HEK293 (cell line): ENCODE measurements around the gene NUDT5.
A peak's percentile ranks its signal among the peaks of the same experiment; 100 is the strongest.

Source experiments
- ELK4 ChIP-seq: IDR thresholded peaks from 2 replicates; pipeline ENCODE4 v1.6.1; 2011; ENCODE audit warnings: mild to moderate bottlenecking, low read depth, low read length, borderline replicate concordance
- GFI1B ChIP-seq: fragments of 450-650 bp; formaldehyde crosslinking; IDR thresholded peaks from 2 replicates; pipeline ENCODE4 v1.5.1; 2016; ENCODE audit warnings: missing biosample characterization, missing genetic modification characterization
- KLF10 ChIP-seq: fragments of 450-650 bp; IDR thresholded peaks from 2 replicates; pipeline ENCODE4 v1.5.1; 2018; ENCODE audit warnings: missing biosample characterization, mild to moderate bottlenecking, missing genetic modification characterization
- KLF17 ChIP-seq: fragments of 450-650 bp; formaldehyde crosslinking; IDR thresholded peaks from 2 replicates; pipeline ENCODE4 v1.5.1; 2016; ENCODE audit warnings: missing biosample characterization, missing genetic modification characterization
- KLF8 ChIP-seq: fragments of 450-650 bp; formaldehyde crosslinking; IDR thresholded peaks from 2 replicates; pipeline ENCODE4 v1.5.1; 2016; ENCODE audit warnings: missing biosample characterization, missing genetic modification characterization
- MYNN ChIP-seq: fragments of 450-650 bp; formaldehyde crosslinking; IDR thresholded peaks from 2 replicates; pipeline ENCODE4 v1.5.1; 2016; ENCODE audit warnings: missing biosample characterization, missing genetic modification characterization, borderline replicate concordance
- MZF1 ChIP-seq: fragments of 450-650 bp; formaldehyde crosslinking; IDR thresholded peaks from 2 replicates; pipeline ENCODE4 v1.5.1; 2017; ENCODE audit warnings: missing biosample characterization, missing genetic modification characterization, borderline replicate concordance
- PRDM1 ChIP-seq: fragments of 450-650 bp; formaldehyde crosslinking; IDR thresholded peaks from 2 replicates; pipeline ENCODE4; 2016; ENCODE audit warnings: missing biosample characterization, missing genetic modification characterization
- PRDM10 ChIP-seq: fragments of 450-650 bp; formaldehyde crosslinking; IDR thresholded peaks from 2 replicates; pipeline ENCODE4 v1.5.1; 2016; ENCODE audit warnings: missing biosample characterization, missing genetic modification characterization
- TRIM28 ChIP-seq: IDR thresholded peaks from 2 replicates; pipeline ENCODE4 v1.6.1; 2011; ENCODE audit warnings: low read length, control low read depth, borderline replicate concordance
- ZBTB1 ChIP-seq: fragments of 450-650 bp; formaldehyde crosslinking; IDR thresholded peaks from 2 replicates; pipeline ENCODE4 v1.5.1; 2016; ENCODE audit warnings: missing biosample characterization, missing genetic modification characterization
- ZEB2 ChIP-seq: fragments of 450-650 bp; formaldehyde crosslinking; IDR thresholded peaks from 2 replicates; pipeline ENCODE4 v1.5.1; 2016; ENCODE audit warnings: missing biosample characterization, missing genetic modification characterization
- ZFHX2 ChIP-seq: fragments of 450-650 bp; formaldehyde crosslinking; conservative IDR thresholded peaks from 2 replicates; pipeline ENCODE4 v1.5.1; 2016; ENCODE audit warnings: missing biosample characterization, missing genetic modification characterization
- ZFP37 ChIP-seq: fragments of 450-650 bp; formaldehyde crosslinking; IDR thresholded peaks from 2 replicates; pipeline ENCODE4 v1.5.1; 2016; ENCODE audit warnings: missing biosample characterization, missing genetic modification characterization
- ZIC2 ChIP-seq: fragments of 450-650 bp; formaldehyde crosslinking; IDR thresholded peaks from 2 replicates; pipeline ENCODE4 v1.5.1; 2016; ENCODE audit warnings: missing biosample characterization, missing genetic modification characterization
- ZNF112 ChIP-seq: fragments of 450-650 bp; formaldehyde crosslinking; IDR thresholded peaks from 2 replicates; pipeline ENCODE4 v1.5.0; 2017; ENCODE audit warnings: missing biosample characterization, missing genetic modification characterization
- ZNF169 ChIP-seq: fragments of 450-650 bp; formaldehyde crosslinking; IDR thresholded peaks from 2 replicates; pipeline ENCODE4 v1.5.1; 2016; ENCODE audit warnings: missing biosample characterization, missing genetic modification characterization
- ZNF324 ChIP-seq: fragments of 450-650 bp; formaldehyde crosslinking; IDR thresholded peaks from 2 replicates; pipeline ENCODE4 v1.5.1; 2016; ENCODE audit warnings: missing biosample characterization, missing genetic modification characterization
- ZNF518A ChIP-seq: fragments of 450-650 bp; formaldehyde crosslinking; conservative IDR thresholded peaks from 2 replicates; pipeline ENCODE4 v1.5.1; 2016; ENCODE audit warnings: low read depth, missing biosample characterization, missing genetic modification characterization
- ZNF623 ChIP-seq: fragments of 450-650 bp; formaldehyde crosslinking; IDR thresholded peaks from 2 replicates; pipeline ENCODE4 v1.5.1; 2016; ENCODE audit warnings: missing biosample characterization, missing genetic modification characterization
- ZNF624 ChIP-seq: fragments of 450-650 bp; formaldehyde crosslinking; IDR thresholded peaks from 2 replicates; pipeline ENCODE4 v1.5.1; 2017; ENCODE audit warnings: missing biosample characterization, missing genetic modification characterization
- ZNF76 ChIP-seq: fragments of 450-650 bp; formaldehyde crosslinking; IDR thresholded peaks from 2 replicates; pipeline ENCODE4; 2016; ENCODE audit warnings: low read depth, missing biosample characterization, missing genetic modification characterization, borderline replicate concordance
- ZNF792 ChIP-seq: fragments of 450-650 bp; formaldehyde crosslinking; IDR thresholded peaks from 2 replicates; pipeline ENCODE4 v1.5.1; 2016; ENCODE audit warnings: missing biosample characterization, missing genetic modification characterization
- ZNF843 ChIP-seq: fragments of 450-650 bp; formaldehyde crosslinking; IDR thresholded peaks from 2 replicates; pipeline ENCODE4 v1.5.1; 2016; ENCODE audit warnings: missing biosample characterization, missing genetic modification characterization
- ZSCAN5A ChIP-seq: fragments of 450-650 bp; formaldehyde crosslinking; IDR thresholded peaks from 2 replicates; pipeline ENCODE4 v1.5.1; 2016; ENCODE audit warnings: missing biosample characterization, missing genetic modification characterization

The NUDT5 gene

GRCh38 chr10:12195603-12196506, at the start of gene NUDT5, which contains the start of gene CDC123 (continued):
- TF ChIP-seq ZNF112 (tag by site-specific recombination), result no peak
- peak; percentile 63; the same call in 1 of the 2 replicates for TF ChIP-seq TRIM28
- peak; percentile 81 for TF ChIP-seq ZFP37 (tag by site-specific recombination)
- no peak for TF ChIP-seq ZNF169 (tag by site-specific recombination)
- peak; percentile 38; the same call in 1 of the 2 replicates for TF ChIP-seq ZNF76
- peak; percentile 77; the same call in 1 of the 2 replicates for TF ChIP-seq ZNF324 (tag by site-specific recombination)
- TF ChIP-seq ZBTB1 (tag by site-specific recombination), result no peak
- TF ChIP-seq ZIC2 (tag by site-specific recombination), result peak; percentile 48
- TF ChIP-seq KLF17, result peak; percentile 81
- peak; percentile 26; the same call in 1 of the 2 replicates for TF ChIP-seq ZFHX2 (tag by site-specific recombination)
- TF ChIP-seq KLF8 (tag by site-specific recombination), result peak; percentile 85
- no peak for TF ChIP-seq ZNF624 (tag by site-specific recombination)
- peak; percentile 26; the same call in 1 of the 2 replicates for TF ChIP-seq ZNF843 (tag by site-specific recombination)
- TF ChIP-seq ZNF518A, result peak; percentile 100
- peak; percentile 65 for TF ChIP-seq KLF10
- TF ChIP-seq MYNN (tag by site-specific recombination), result no peak
- TF ChIP-seq ZSCAN5A, result peak; percentile 90
- TF ChIP-seq PRDM1 (tag by site-specific recombination), result peak; percentile 45; the same call in 1 of the 2 replicates
- peak; percentile 93 for TF ChIP-seq ZEB2
- peak; percentile 81 for TF ChIP-seq PRDM10
- TF ChIP-seq GFI1B (tag by site-specific recombination), result no peak
- TF ChIP-seq MZF1 (tag by site-specific recombination), result 0 out of 2 replicates have a peak, but pooled peaks have one; percentile 67
- no peak for TF ChIP-seq ZNF792 (tag by site-specific recombination)
- TF ChIP-seq ZNF623 (tag by site-specific recombination), result no peak
- peak; percentile 57; the same call in 1 of the 2 replicates for TF ChIP-seq ELK4
